ENCODE measurements around the gene LRRC74B. TPM values are rescaled to one million over a fixed set of nuclear protein-coding genes. Genes with fewer than 3 reads are reported as not detected.

Gene LRRC74B
- total and polyA plus RNA-seq, 12 donors = 0.07 to 0.32 (median 0.19) TPM; not detected in 8

GRCh38 chr22:21016644-21017420 is 28.9 kb upstream of the LRRC74B start:
- peaks cover 15 to 18% of the 10 kb centered on the region in 2 donors for H3K4me1 ChIP-seq (replicated peaks in 1 of 2)
- peak in 1 of 6 experiments; percentile 2 for TF ChIP-seq CTCF (IDR thresholded peaks at IDR 0.05)
- TF ChIP-seq POLR2A (IDR thresholded peaks at IDR 0.05) = no peak
- H3K4me3 ChIP-seq = no peak overlapping the region
- no peaks in the 10 kb centered on the region for H3K9me3 ChIP-seq (replicated peaks in 1 of 3)
- no peaks in the 10 kb centered on the region for H3K27me3 ChIP-seq
- intact Hi-C loops (cut with DNase I) = no loop called here
- H3K36me3 ChIP-seq (replicated peaks in 1 of 2) = no peaks in the 10 kb centered on the region
- WGBS, 4 donors = 72 to 84% (median 77%) methylated on average over 13 of the region's 13 CpGs
- peak overlapping the region in 1 of 5 donors; percentile 73 for H3K27ac ChIP-seq
- no peak for DNase-seq

DNA sequence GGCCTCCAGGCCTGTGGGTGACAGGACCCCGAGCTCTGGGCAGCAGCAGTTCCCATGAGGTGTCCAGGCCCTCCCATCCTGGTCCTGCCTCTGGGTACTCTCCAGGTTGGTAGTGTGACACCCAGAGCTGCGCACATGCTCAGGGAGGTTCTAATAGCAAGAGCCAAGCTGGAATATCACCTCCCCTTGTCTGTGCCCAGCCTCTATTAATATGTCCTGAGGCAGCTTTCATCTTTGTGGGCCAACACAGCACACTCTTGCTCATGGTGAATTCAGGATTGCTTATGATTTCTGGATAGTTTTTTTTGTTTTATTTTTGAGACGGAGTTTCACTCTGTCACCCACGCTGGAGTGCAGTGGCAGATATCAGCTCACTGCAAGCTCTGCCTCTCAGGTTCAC is 27.4 kb upstream of the LRRC74B start:
- no peaks in the 10 kb centered on the region for H3K36me3 ChIP-seq (replicated peaks in 1 of 2)
- intact Hi-C loops (cut with DNase I) = no loop called here
- H3K27ac ChIP-seq = no peak overlapping the region
- WGBS, 4 donors = 83 to 90% (median 87%) methylated on average over 2 to 4 of the region's 4 CpGs
- no peaks in the 10 kb centered on the region for H3K27me3 ChIP-seq
- H3K4me3 ChIP-seq = no peak overlapping the region
- H3K4me1 ChIP-seq (replicated peaks in 1 of 2) = peaks cover 15 to 17% of the 10 kb centered on the region in 2 donors
- no peak for DNase-seq
- no peak for TF ChIP-seq CTCF (IDR thresholded peaks at IDR 0.05)
- no peak for TF ChIP-seq POLR2A (IDR thresholded peaks at IDR 0.05)
- H3K9me3 ChIP-seq (replicated peaks in 1 of 3) = no peaks in the 10 kb centered on the region

- Histone ChIP-seq H3K27ac (no peak overlapping the region), H3K4me3 (no peak overlapping the region), H3K36me3 (replicated peaks in 1 of 2) (no peaks in the 10 kb centered on the region), H3K27me3 (no peaks in the 10 kb centered on the region), H3K9me3 (replicated peaks in 1 of 3) (no peaks in the 10 kb centered on the region), H3K4me1 (replicated peaks in 1 of 2) (no peaks in the 10 kb centered on the region)
- DNase-seq = no peak
- TF ChIP-seq POLR2A (IDR thresholded peaks at IDR 0.05) (no peak), CTCF (IDR thresholded peaks at IDR 0.05) (peak in 2 of 6 experiments; percentile 33)
- intact Hi-C loops (cut with DNase I) = no loop called here
- 59 to 68% (median 63%) methylated on average over 7 of the region's 7 CpGs for WGBS, 4 donors
Measured at GRCh38 chr22:21020802-21021429, 24.8 kb upstream of the LRRC74B start.

DNA sequence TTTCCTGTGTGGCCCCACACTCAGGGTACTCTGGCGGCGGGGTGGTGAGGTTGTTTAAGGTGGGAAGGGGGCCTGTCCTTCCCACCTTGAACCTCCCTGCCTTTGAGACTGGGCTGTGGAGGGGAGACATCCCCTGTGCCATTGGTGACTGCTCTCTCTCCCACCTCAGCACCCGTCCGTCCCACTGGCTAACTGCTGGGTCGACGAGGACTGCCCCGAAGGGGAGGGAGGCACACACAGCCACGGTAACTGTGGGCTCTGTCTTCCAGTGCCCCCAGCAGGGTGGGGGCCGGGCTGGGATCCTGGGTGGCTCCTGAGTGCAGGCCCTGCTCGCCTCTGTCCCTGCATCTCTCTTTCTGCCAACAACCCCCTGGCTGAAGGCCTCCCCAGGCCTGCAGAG is 23.2 kb upstream of the LRRC74B start:
- no peaks in the 10 kb centered on the region for H3K27me3 ChIP-seq
- no peaks in the 10 kb centered on the region for H3K4me1 ChIP-seq (replicated peaks in 1 of 2)
- no peak overlapping the region for H3K27ac ChIP-seq
- no peaks in the 10 kb centered on the region for H3K36me3 ChIP-seq (replicated peaks in 1 of 2)
- H3K9me3 ChIP-seq (replicated peaks in 1 of 3) = no peaks in the 10 kb centered on the region
- intact Hi-C loops (cut with DNase I) = no loop called here
- no peak overlapping the region for H3K4me3 ChIP-seq
- TF ChIP-seq CTCF (IDR thresholded peaks at IDR 0.05) (no peak), POLR2A (IDR thresholded peaks at IDR 0.05) (no peak)
- DNase-seq = no peak
- WGBS, 4 donors = 73 to 100% (median 80%) methylated on average over 3 to 10 of the region's 10 CpGs

Measured in adrenal gland (tissue), 12 donors.